ENCODE measurements around the gene FMNL2.
"Not testable (repeated sequence)": the region's sequence is repeated elsewhere in the genome, so short reads cannot be mapped to it uniquely, and the experiment has no call there.

The FMNL2 gene

DNA sequence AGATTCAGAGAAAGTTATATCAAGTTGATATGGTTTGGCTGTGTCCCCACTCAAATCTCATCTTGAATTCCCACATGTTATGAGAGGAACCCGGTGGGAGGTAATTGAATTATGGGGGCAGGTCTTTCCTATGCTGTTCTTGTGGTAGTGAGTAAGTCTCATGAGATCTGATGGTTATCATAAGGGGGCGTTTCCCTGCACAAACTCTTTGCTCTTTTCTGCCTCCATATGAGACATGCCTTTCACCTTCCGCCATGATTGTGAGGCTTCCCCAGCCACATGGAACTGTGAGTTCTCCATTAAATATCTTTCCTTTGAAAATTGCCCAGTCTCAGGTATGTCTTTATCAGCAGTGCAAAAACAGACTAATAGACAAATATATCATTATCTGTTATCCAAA lies 187.5 kb downstream of the FMNL2 start:
- not testable (repeated sequence) for DNase-seq (ENCODE audit: low read depth, low spot score); H3K4me3 ChIP-seq (ENCODE audit: low read length)

DNA sequence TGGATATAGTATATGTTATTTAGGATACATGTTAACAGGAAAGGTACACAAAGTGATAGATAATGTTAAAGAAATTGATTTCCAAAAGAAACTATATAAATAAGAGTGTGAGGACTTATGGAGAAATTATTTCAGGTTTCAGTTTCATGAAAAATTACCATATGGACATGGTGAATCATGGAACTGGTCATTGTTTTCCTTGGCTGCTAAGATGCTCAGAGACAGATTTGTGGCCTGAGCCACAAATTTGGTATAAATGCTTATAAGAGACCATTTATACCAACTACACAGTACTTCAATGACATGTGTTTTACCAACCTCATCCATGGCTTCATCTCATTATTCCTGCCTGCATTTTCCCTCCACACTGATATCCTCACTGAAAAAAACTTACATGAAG lies 188.1 kb downstream of the FMNL2 start:
- H3K4me3 ChIP-seq (ENCODE audit: low read length), result no peak overlapping the region
- DNase-seq (ENCODE audit: low read depth, low spot score), result no peak

DNA sequence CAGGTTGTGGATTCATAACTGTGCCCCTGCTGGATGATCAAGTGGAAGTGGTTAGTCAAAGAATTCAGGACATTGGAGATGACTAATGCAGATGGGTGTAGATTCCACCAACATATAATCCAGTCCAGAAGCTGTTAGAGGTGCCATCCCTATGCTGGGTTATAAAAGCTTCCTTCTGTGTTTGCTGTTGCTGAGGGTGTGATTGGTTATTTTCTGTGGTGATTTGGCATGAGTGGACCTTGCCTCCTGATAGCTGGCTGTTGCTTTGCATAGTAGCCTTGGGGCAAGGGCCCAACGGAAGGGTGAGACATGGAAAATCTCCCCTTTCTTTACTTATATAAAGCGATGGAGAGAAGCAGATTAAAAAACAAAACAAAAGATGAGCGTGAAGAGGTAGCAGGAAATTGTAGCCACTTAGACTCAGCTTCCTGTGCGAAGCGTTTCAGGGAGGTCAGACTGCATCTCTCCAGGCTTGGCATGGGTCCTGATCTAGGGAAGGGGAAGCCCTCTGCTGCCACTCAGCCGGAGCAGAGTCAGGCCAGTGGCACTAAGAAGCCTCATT lies 190.4 kb downstream of the FMNL2 start:
- DNase-seq (ENCODE audit: low read depth, low spot score), result no peak

DNA sequence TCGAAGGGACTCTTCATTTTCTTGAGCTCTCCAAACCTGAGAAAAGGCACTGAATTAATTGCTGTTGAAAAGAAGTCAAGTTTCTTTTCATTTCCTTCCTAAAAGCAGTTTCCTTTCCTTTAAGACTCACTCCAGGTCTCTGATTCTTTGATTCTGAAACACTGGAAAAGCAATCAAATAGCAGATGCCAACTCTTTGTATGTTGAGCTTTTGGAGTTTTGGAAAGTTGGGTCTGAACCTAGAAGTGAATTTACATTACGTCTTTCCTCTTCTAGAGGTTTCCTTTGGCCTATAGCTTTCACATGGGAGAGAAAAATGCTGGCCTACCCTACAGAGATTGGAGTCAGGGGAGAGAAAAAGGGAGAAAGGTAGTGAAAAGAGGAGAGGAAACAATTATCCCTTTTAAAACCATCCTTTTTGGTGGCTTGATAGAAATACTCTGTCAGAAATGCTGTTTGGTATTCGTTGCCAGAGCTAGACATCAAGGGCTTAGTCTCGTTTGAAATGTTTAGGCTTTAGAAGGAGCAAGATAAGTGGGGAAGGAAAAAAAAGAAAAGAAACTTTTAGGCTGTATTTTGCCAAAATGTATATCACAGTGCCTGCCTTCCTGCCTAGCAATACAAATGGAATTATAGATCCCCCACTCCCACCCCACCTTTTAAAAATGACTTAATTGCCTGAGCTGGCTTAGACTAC lies 194.6 kb downstream of the FMNL2 start:
- H3K4me3 ChIP-seq (ENCODE audit: low read length), result no peak overlapping the region
- no peak for DNase-seq (ENCODE audit: low read depth, low spot score)

More for the DNA sequence above, 190.4 kb downstream of the FMNL2 start:
- no peak overlapping the region for H3K4me3 ChIP-seq (ENCODE audit: low read length)

DNA sequence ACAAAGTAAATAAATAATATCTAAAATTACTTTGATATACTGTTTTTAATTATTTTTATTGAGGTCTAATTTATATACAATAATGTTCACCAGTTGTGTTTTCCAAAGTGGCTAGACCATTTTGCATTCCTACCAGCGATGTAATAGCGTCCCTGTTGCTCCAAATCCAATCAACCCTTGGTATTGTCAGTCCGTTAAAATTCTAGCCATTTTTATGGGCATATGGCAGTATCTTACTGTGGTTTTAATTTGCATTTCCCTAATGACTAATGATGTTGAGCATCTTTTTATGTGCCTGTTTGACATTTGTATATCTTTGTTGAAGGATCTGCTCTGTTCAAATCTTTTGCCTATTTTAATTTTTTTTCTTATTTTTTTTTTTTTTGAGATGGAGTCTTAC lies 197.3 kb downstream of the FMNL2 start:
- H3K4me3 ChIP-seq (ENCODE audit: low read length), result no peak overlapping the region
- DNase-seq (ENCODE audit: low read depth, low spot score), result no peak

DNA sequence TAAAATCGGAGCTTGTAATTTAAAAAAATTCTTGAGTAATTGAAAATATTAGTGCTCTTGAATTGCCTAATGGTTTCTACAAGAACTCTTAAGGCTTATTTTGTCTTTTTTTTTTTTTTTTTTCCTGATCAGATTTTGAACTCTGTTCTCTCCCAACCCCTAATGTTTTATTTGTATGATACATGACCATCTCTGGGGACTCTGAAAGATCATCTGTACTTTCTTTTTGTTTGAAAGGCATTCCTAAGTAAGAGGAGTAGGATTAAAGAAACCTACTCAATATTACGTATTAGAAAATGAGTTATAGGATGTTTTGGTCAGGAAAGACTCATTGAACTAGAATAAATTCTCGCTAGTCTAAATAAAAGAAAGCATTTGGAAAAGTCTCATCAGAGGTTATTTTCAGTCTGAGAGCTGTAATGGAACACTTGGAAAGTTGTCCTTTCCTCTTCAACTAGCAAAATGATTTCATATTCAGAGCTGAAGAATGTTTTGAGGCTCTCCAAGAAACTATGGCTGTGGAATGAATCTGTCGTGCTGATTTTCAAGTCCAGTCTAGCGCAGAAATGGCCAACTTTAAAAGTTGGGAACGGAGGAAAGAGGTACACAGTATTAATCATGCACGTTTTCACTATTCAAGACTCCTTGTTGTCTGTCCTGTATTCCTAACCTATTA lies 199.6 kb downstream of the FMNL2 start:
- H3K4me3 ChIP-seq (ENCODE audit: low read length), result no peak overlapping the region
- no peak for DNase-seq (ENCODE audit: low read depth, low spot score)

DNA sequence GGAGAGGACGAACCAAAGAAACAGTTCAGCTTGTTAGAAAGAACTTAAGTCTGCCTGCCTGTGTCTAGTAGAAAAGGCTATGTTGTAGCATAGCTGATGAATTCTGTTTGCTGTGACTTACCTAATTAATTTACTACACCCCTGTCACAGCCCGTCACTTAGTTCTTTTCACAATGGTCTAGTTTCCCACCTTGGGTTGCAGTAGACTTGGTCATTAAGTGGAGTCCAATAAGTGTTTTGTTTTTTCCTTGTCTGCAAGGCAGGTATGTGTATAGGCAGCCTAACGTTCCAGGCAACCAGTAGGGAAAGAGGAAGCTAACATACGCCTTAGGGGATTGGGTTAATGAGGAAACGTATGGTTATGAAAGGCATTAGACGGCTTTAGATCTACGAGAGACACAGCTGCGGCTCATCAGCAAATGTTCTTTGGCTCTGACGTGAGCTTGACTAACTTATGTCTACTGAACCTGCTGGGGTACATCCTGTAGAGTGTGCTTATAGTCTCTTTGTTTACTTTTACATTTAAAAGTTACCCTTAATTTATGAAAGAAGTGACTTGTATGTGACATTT lies 202.2 kb downstream of the FMNL2 start:
- DNase-seq (ENCODE audit: low read depth, low spot score), result no peak
- H3K4me3 ChIP-seq (ENCODE audit: low read length), result no peak overlapping the region

DNA sequence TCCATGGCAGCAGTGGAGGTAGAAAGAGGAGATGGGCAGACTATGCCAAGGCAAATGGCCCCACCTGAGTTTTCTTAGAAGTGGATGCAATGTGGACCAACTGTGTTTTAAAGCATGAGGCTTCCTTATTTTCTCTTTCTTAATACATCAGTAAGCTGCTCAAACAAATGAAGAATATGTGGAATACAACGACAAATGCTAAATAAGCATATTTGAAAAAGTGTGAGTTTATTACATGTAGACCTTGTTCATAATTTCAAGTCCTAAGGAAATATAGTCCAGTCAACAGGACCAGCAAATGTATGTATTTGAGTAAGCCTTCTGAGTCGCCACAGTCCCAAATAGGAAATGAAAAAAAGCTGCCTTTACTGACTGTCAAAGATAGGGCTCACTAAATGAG lies 204.4 kb downstream of the FMNL2 start:
- H3K4me3 ChIP-seq (ENCODE audit: low read length), result no peak overlapping the region
- no peak for DNase-seq (ENCODE audit: low read depth, low spot score)

DNA sequence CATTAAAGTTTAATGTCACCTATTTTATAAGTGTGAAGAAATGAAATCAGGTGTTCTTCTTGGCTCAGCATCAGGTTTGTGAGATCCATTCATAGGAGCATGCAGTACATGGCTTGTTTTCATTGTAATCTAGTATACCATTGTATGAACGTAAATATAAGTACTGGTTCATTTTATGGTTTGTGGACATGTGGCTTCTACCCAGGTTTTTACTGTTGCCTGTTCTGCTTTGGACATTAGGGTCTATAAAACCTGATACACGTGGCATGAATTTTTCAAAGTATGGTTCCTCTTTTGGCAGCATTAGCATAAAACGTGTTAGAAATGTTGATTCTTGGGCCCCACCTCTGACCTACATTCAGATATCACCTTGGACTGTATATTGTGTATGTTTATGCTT lies 206.7 kb downstream of the FMNL2 start:
- H3K4me3 ChIP-seq (ENCODE audit: low read length), result no peak overlapping the region
- no peak for DNase-seq (ENCODE audit: low read depth, low spot score)

DNA sequence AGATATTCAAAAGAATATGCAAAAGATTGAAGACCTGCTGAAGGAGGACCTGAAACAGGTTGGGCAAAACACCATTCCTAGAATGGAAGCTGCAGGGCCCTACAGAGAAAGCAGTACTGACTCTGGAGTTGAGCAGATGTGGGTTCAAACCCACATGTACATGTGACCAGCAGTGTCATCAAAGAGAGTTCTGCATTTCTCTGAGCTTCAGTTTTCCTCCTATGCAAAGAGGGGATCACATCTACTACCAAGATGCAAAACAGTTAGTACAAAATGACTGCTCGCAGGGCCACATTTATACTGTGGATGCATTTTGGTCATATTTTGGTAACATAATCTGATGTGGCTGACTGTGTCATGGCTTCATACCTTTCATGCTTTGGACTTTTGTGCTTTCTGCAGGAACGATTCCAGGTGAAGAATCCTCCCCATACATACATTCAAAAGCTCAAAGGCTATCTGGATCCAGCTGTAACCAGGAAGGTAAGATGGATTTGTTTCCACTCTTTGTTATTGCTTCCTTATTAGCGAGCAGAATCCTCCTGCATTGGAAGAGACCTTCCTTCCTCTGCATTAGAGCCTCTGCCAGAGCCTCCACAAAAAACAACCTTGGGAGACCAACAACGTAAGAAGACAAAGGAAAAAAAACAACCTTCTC lies 207.5 kb downstream of the FMNL2 start:
- no peak for DNase-seq (ENCODE audit: low read depth, low spot score)

DNA sequence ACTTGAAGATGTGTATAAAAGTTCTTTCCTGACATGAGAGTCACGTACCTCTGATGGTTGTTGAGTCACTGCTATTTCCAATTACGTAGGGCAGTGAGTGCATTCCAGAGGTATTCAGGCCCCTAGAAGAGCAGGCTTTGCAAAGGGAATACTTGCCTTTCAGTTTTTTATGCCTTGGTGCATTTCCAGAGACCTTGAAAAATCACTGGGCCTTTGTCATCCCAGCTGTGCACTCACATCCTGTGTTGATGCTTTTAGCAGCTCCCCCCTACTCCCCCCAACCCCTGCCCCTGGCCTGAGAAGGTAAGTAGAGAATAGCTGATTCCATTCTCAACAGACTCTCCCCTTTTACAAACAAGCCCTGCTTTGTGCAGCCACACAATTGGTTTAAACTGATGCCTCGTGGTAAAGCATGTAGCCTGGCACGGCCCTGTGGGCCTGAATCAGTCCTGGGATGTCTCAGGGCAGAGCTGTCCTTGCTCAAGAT lies 208.1 kb downstream of the FMNL2 start:
- DNase-seq (ENCODE audit: low read depth, low spot score), result no peak
- no peak overlapping the region for H3K4me3 ChIP-seq (ENCODE audit: low read length)

More for the DNA sequence above, 207.5 kb downstream of the FMNL2 start:
- H3K4me3 ChIP-seq (ENCODE audit: low read length), result no peak overlapping the region

DNA sequence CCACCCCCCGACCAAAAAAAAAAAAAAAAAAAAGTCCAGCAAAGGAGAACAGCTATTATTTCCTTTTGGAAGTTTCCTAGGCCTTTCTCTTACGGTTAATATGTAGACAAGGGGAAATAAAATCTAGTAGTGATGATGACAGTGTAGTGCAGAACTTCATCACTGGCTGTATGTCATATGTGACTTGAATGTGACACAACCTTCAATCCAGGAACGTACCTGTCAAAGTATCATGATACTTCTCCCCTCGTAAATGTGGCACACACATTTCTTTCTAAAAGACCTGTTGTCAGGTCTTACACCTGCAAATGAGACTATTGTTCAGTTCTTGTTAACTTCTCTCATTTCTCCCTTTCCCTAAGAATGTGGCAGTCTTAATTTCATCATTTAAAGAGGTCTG lies 208.7 kb downstream of the FMNL2 start:
- DNase-seq (ENCODE audit: low read depth, low spot score), result no peak
- H3K4me3 ChIP-seq (ENCODE audit: low read length), result no peak overlapping the region

DNA sequence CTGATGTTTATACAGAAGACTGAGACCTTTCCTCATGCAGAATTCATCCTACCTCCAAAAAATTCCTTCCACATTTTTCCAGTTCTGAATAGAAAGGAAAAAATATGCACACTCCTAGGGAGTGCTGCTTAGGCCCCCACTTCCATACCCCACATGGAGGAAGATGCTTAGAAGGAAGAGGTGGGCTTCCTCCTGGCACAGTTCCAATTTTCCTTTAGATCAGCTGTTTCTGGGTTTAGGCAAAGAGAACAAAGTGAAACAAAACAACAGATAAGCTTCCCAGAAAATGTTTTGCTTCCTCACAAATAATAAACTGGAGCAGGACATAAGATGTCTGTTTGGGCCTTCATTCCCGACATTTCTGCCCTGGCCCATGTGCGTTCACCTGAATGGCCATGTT lies 209.7 kb downstream of the FMNL2 start:
- H3K4me3 ChIP-seq (ENCODE audit: low read length), result no peak overlapping the region
- DNase-seq (ENCODE audit: low read depth, low spot score), result no peak

DNA sequence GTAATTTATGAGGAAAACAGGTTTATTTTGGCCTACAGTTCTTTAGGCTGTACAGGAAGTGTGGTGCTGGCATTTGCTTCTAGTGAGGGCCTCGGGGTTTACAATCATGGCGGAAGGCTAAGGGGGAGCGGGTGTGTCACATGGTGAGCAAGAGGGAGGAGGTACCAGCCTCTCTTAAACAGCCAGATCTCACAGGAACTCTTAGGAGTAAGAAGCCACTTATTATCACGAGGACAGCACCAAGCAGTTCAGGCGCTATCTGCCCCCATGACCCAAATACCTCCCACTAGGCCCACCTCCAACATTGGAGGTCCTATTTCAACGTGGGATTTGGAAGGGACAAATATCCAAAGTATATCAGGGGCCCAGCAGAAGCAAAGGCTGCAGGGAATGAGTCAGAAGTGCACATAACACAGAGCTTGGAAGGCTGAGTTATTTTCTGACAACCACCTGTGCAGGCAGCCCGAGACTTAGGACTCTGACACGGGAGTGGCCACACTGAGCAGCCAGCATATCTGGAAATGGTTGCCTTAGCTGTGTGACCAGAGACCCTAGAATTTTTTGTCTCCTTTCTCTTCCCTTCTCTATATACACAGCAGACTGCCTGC lies 211.4 kb downstream of the FMNL2 start:
- DNase-seq (ENCODE audit: low read depth, low spot score), result no peak
- H3K4me3 ChIP-seq (ENCODE audit: low read length), result no peak overlapping the region

DNA sequence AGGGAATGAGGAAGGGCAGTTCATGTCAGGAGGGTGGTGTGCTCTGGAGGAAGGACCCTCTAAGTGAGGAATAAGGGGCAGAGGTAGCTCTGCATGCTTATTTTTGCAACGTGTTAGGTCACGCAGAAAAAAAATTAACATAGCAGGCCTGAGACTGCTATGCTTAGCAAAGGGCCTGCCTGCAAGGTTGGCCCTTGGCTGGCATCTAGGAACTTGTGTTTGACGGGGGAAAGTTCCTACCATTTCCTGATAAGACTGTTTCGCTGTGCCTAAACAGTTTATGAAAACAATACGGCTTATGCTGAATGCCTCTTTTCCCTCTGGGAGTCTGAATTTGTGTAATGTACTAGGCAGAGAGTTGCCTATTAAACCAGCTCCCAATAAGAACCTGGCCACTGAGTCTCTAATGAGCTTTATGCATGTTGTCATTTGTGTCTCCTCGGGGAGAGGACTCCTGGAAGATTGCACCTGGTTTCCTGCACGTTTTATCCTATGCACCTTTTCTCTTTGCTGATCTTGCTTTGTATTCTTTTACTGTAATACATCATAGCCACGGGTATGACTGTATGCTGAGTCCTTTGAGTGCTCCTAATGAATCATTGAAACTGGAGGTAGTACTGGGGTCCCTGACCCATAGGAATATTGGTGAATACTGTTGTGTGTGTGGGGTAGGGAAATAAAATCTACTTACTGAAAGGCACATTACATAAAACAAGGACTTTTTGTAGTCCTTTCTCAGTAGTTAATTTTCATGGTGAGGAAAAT lies 213.3 kb downstream of the FMNL2 start:
- DNase-seq (ENCODE audit: low read depth, low spot score), result no peak
- no peak overlapping the region for H3K4me3 ChIP-seq (ENCODE audit: low read length)

DNA sequence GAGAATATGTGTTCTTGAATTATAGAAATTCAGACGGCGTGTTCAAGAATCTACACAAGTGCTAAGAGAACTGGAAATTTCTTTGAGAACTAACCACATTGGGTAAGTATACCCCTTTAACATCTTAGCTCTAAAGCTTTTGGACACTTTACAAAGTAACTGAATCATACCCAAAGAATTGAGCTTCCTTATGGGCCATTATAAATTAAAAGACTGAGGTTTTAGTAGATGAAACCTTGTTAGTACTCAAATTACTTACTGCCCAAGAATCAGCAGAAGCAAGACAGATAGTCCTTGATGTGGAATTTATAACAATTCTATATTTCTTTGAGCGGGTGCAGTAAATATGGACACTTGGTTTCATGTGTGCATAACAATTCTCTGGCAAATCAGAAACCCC lies 214.0 kb downstream of the FMNL2 start:
- no peak overlapping the region for H3K4me3 ChIP-seq (ENCODE audit: low read length)
- no peak for DNase-seq (ENCODE audit: low read depth, low spot score)

DNA sequence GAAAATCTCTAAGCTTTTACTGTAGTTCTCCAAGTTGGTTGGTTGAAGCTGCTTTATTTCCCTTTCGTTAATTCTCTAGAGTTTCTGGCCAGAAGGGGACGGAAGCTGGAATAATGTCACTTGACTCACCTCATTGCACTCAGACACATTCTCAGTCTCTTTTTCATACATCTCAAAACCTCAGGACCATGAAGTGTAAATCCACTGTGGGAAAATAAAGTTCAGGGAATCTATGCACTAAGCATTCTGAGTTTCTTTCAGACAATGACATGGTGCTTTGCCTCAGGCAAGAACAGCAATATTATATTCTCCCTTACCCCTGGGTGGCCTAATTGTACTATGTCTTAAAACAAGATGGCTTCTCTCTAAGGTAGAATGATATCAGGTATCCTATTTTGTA lies 214.4 kb downstream of the FMNL2 start:
- no peak for DNase-seq (ENCODE audit: low read depth, low spot score)
- no peak overlapping the region for H3K4me3 ChIP-seq (ENCODE audit: low read length)

DNA sequence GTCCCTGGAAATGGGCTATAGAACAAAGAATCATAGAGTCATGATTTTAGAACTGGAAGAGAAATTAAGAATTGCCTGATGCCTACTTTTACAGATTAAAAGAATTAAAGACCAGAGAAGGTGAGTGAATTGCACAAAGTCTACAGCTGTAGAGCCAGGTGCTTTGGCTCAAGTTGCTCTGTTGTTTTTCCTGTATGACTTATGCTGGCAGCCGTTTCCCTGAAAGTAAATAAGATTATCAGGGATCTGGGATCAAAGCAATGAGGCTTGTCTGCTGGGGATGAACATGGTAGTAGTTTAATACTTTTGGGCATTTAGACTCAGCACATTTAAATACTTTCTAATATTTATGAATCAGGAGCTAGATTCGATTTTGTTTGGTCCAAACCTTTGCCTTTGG lies 215.4 kb downstream of the FMNL2 start:
- no peak for DNase-seq (ENCODE audit: low read depth, low spot score)
- H3K4me3 ChIP-seq (ENCODE audit: low read length), result no peak overlapping the region

DNA sequence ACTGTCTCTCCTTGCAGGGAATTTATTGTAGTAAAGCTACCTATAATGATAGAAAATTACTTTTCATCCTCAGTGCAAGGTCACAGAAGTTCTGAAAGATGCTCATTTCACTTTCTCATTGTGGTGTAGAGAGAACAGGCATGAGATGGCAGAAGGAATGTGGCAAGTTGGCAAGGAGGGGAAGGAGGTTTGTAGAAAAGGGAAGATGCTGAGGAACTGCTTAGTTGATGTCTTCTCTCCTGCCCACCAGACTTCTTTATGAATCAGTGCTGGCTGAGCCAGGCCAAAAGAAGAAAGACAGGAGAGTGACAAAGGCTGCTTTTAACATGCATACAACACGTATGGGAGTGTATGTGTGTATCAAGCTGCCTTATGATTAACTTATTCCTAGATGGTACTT lies 217.9 kb downstream of the FMNL2 start:
- no peak for DNase-seq (ENCODE audit: low read depth, low spot score)
- no peak overlapping the region for H3K4me3 ChIP-seq (ENCODE audit: low read length)

Data from Jurkat, Clone E6-1 (cell line).